ENCODE results near the gene FANCM. TPM values are rescaled to one million over a fixed set of nuclear protein-coding genes. Genes with fewer than 3 reads are reported as not detected.

Gene FANCM
- 11.4 TPM for polyA plus RNA-seq (2013, experiment 1 of 4)
- polyA plus RNA-seq (2013, experiment 2 of 4): 14.3 TPM
- polyA plus RNA-seq (2013, experiment 3 of 4): 8.2 TPM
- 9.3 TPM for polyA plus RNA-seq (2013, experiment 4 of 4)

GRCh38 chr14:45135659-45136395 is at the start of gene FANCM:
Gene FANCM (plus strand): TSS chr14:45135930. CDS start chr14:45136032, 102 bp downstream.
- Histone ChIP-seq H3K27me3 (ENCODE audit: control insufficient read depth, insufficient read depth, low read length, poor library complexity, severe bottlenecking) (no peaks in the 10 kb centered on the region), H3K9me3 (ENCODE audit: control insufficient read depth, low read length) (peaks cover 2% of the 10 kb centered on the region), H3K27ac (ENCODE audit: insufficient read depth, low read depth, low read length, poor library complexity, severe bottlenecking) (peak within 1 kb of the TSS; percentile 92), H3K4me1 (ENCODE audit: control insufficient read depth, insufficient read depth, low read length) (peaks cover 21% of the 10 kb centered on the region), H3K4me3 (ENCODE audit: insufficient read depth, low read depth, low read length) (peak within 1 kb of the TSS; percentile 92), H3K36me3 (ENCODE audit: control insufficient read depth, insufficient read depth, low read length) (no peaks in the 10 kb centered on the region)
- WGBS, 2 experiments: 0 to 1% methylated on average over 48 of the region's 48 CpGs

GRCh38 chr14:45089813-45090212 is 45.9 kb upstream of the FANCM start:
- 86% methylated on average over 1 of the region's 1 CpG; no CpG with 5 or more reads in 1 of the 2 experiments for WGBS, 2 experiments
- H3K27me3 ChIP-seq (ENCODE audit: control insufficient read depth, insufficient read depth, low read length, poor library complexity, severe bottlenecking): no peaks in the 10 kb centered on the region
- no peak overlapping the region for H3K4me3 ChIP-seq (ENCODE audit: insufficient read depth, low read depth, low read length)
- H3K4me1 ChIP-seq (ENCODE audit: control insufficient read depth, insufficient read depth, low read length): no peaks in the 10 kb centered on the region
- H3K36me3 ChIP-seq (ENCODE audit: control insufficient read depth, insufficient read depth, low read length): no peaks in the 10 kb centered on the region
- H3K27ac ChIP-seq (ENCODE audit: insufficient read depth, low read depth, low read length, poor library complexity, severe bottlenecking): no peak overlapping the region
- no peaks in the 10 kb centered on the region for H3K9me3 ChIP-seq (ENCODE audit: control insufficient read depth, low read length)

GRCh38 chr14:45091710-45092109 is 44.0 kb upstream of the FANCM start:
- Histone ChIP-seq H3K27ac (ENCODE audit: insufficient read depth, low read depth, low read length, poor library complexity, severe bottlenecking) (no peak overlapping the region), H3K4me1 (ENCODE audit: control insufficient read depth, insufficient read depth, low read length) (no peaks in the 10 kb centered on the region), H3K4me3 (ENCODE audit: insufficient read depth, low read depth, low read length) (no peak overlapping the region), H3K27me3 (ENCODE audit: control insufficient read depth, insufficient read depth, low read length, poor library complexity, severe bottlenecking) (no peaks in the 10 kb centered on the region), H3K36me3 (ENCODE audit: control insufficient read depth, insufficient read depth, low read length) (peaks cover 3% of the 10 kb centered on the region), H3K9me3 (ENCODE audit: control insufficient read depth, low read length) (no peaks in the 10 kb centered on the region)
- WGBS, 2 experiments: 96 to 100% methylated on average over 2 of the region's 2 CpGs

- Histone ChIP-seq H3K36me3 (ENCODE audit: control insufficient read depth, insufficient read depth, low read length) (peaks cover 18% of the 10 kb centered on the region), H3K9me3 (ENCODE audit: control insufficient read depth, low read length) (no peaks in the 10 kb centered on the region), H3K4me3 (ENCODE audit: insufficient read depth, low read depth, low read length) (no peak overlapping the region), H3K27me3 (ENCODE audit: control insufficient read depth, insufficient read depth, low read length, poor library complexity, severe bottlenecking) (no peaks in the 10 kb centered on the region), H3K4me1 (ENCODE audit: control insufficient read depth, insufficient read depth, low read length) (no peaks in the 10 kb centered on the region), H3K27ac (ENCODE audit: insufficient read depth, low read depth, low read length, poor library complexity, severe bottlenecking) (no peak overlapping the region)
- WGBS, 2 experiments: 91 to 96% methylated on average over 2 of the region's 2 CpGs
Observed at GRCh38 chr14:45094275-45094674, 41.5 kb upstream of the FANCM start.

- Histone ChIP-seq H3K27ac (ENCODE audit: insufficient read depth, low read depth, low read length, poor library complexity, severe bottlenecking) (no peak overlapping the region), H3K36me3 (ENCODE audit: control insufficient read depth, insufficient read depth, low read length) (peaks cover 18% of the 10 kb centered on the region), H3K4me1 (ENCODE audit: control insufficient read depth, insufficient read depth, low read length) (no peaks in the 10 kb centered on the region), H3K4me3 (ENCODE audit: insufficient read depth, low read depth, low read length) (no peak overlapping the region), H3K9me3 (ENCODE audit: control insufficient read depth, low read length) (no peaks in the 10 kb centered on the region), H3K27me3 (ENCODE audit: control insufficient read depth, insufficient read depth, low read length, poor library complexity, severe bottlenecking) (no peaks in the 10 kb centered on the region)
- 94 to 96% methylated on average over 4 of the region's 4 CpGs for WGBS, 2 experiments
Observed at GRCh38 chr14:45095143-45095542, 40.6 kb upstream of the FANCM start.

GRCh38 chr14:45096218-45096617 is 39.5 kb upstream of the FANCM start:
- peaks cover 18% of the 10 kb centered on the region for H3K36me3 ChIP-seq (ENCODE audit: control insufficient read depth, insufficient read depth, low read length)
- no peak overlapping the region for H3K4me3 ChIP-seq (ENCODE audit: insufficient read depth, low read depth, low read length)
- no peak overlapping the region for H3K27ac ChIP-seq (ENCODE audit: insufficient read depth, low read depth, low read length, poor library complexity, severe bottlenecking)
- no peaks in the 10 kb centered on the region for H3K9me3 ChIP-seq (ENCODE audit: control insufficient read depth, low read length)
- H3K27me3 ChIP-seq (ENCODE audit: control insufficient read depth, insufficient read depth, low read length, poor library complexity, severe bottlenecking): no peaks in the 10 kb centered on the region
- H3K4me1 ChIP-seq (ENCODE audit: control insufficient read depth, insufficient read depth, low read length): no peaks in the 10 kb centered on the region
- WGBS, 2 experiments: 96 to 97% methylated on average over 4 of the region's 4 CpGs

- peaks cover 22% of the 10 kb centered on the region for H3K36me3 ChIP-seq (ENCODE audit: control insufficient read depth, insufficient read depth, low read length)
- H3K4me3 ChIP-seq (ENCODE audit: insufficient read depth, low read depth, low read length): no peak overlapping the region
- H3K9me3 ChIP-seq (ENCODE audit: control insufficient read depth, low read length): no peaks in the 10 kb centered on the region
- no peaks in the 10 kb centered on the region for H3K27me3 ChIP-seq (ENCODE audit: control insufficient read depth, insufficient read depth, low read length, poor library complexity, severe bottlenecking)
- H3K27ac ChIP-seq (ENCODE audit: insufficient read depth, low read depth, low read length, poor library complexity, severe bottlenecking): no peak overlapping the region
- H3K4me1 ChIP-seq (ENCODE audit: control insufficient read depth, insufficient read depth, low read length): no peaks in the 10 kb centered on the region
Observed at GRCh38 chr14:45103806-45104205, 31.9 kb upstream of the FANCM start.

- H3K27ac ChIP-seq (ENCODE audit: insufficient read depth, low read depth, low read length, poor library complexity, severe bottlenecking): no peak overlapping the region
- H3K27me3 ChIP-seq (ENCODE audit: control insufficient read depth, insufficient read depth, low read length, poor library complexity, severe bottlenecking): no peaks in the 10 kb centered on the region
- H3K9me3 ChIP-seq (ENCODE audit: control insufficient read depth, low read length): no peaks in the 10 kb centered on the region
- no peaks in the 10 kb centered on the region for H3K4me1 ChIP-seq (ENCODE audit: control insufficient read depth, insufficient read depth, low read length)
- no peak overlapping the region for H3K4me3 ChIP-seq (ENCODE audit: insufficient read depth, low read depth, low read length)
- H3K36me3 ChIP-seq (ENCODE audit: control insufficient read depth, insufficient read depth, low read length): peaks cover 25% of the 10 kb centered on the region
- WGBS, 2 experiments: 96 to 97% methylated on average over 1 of the region's 1 CpG
Observed at GRCh38 chr14:45104561-45104960, 31.2 kb upstream of the FANCM start.

GRCh38 chr14:45112896-45113781 is 22.6 kb upstream of the FANCM start:
- no peaks in the 10 kb centered on the region for H3K27me3 ChIP-seq (ENCODE audit: control insufficient read depth, insufficient read depth, low read length, poor library complexity, severe bottlenecking)
- H3K4me3 ChIP-seq (ENCODE audit: insufficient read depth, low read depth, low read length): no peak overlapping the region
- no peaks in the 10 kb centered on the region for H3K4me1 ChIP-seq (ENCODE audit: control insufficient read depth, insufficient read depth, low read length)
- H3K9me3 ChIP-seq (ENCODE audit: control insufficient read depth, low read length): no peaks in the 10 kb centered on the region
- no peak overlapping the region for H3K27ac ChIP-seq (ENCODE audit: insufficient read depth, low read depth, low read length, poor library complexity, severe bottlenecking)
- WGBS, 2 experiments: 92 to 95% methylated on average over 6 of the region's 6 CpGs
- H3K36me3 ChIP-seq (ENCODE audit: control insufficient read depth, insufficient read depth, low read length): peaks cover 34% of the 10 kb centered on the region

- no peaks in the 10 kb centered on the region for H3K4me1 ChIP-seq (ENCODE audit: control insufficient read depth, insufficient read depth, low read length)
- H3K4me3 ChIP-seq (ENCODE audit: insufficient read depth, low read depth, low read length): no peak overlapping the region
- H3K27me3 ChIP-seq (ENCODE audit: control insufficient read depth, insufficient read depth, low read length, poor library complexity, severe bottlenecking): no peaks in the 10 kb centered on the region
- 100% methylated on average over 1 to 2 of the region's 3 CpGs for WGBS, 2 experiments
- no peaks in the 10 kb centered on the region for H3K9me3 ChIP-seq (ENCODE audit: control insufficient read depth, low read length)
- peak overlapping the region; percentile 16 for H3K27ac ChIP-seq (ENCODE audit: insufficient read depth, low read depth, low read length, poor library complexity, severe bottlenecking)
- H3K36me3 ChIP-seq (ENCODE audit: control insufficient read depth, insufficient read depth, low read length): peaks cover 41% of the 10 kb centered on the region
Observed at GRCh38 chr14:45114327-45114726, 21.4 kb upstream of the FANCM start.

Data from ectodermal cell (in vitro differentiated cells).